Kidney epithelial cell (primary cell): ENCODE results near the gene SLC6A9. TPM values are rescaled to one million over a fixed set of nuclear protein-coding genes. Genes with fewer than 3 reads are reported as not detected.

Experiments used
- DNase-seq: peaks from one replicate; pipeline ENCODE4 v3.0.0-alpha.2; 2010; ENCODE audit warnings: low read depth
- H3K27me3 ChIP-seq: 2 replicates; pipeline ENCODE4 v1.6.0; 2011; ENCODE audit warnings: low read length; ENCODE audit not compliant: control insufficient read depth, insufficient read depth
- H3K36me3 ChIP-seq: 2 replicates; pipeline ENCODE4 v1.5.1; 2011; ENCODE audit warnings: low read length; ENCODE audit not compliant: control insufficient read depth, insufficient read depth
- H3K4me3 ChIP-seq: 2 replicates; pipeline ENCODE4 v1.5.1; 2011; ENCODE audit warnings: low read depth, mild to moderate bottlenecking, control low read depth, low read length
- total RNA-seq: library from RNA; depleted of rRNA; stranded (reverse); fragments of >200 nt; gene quantifications from 2 replicates; pipeline ENCODE4 v1.2.3, GENCODE V29; 2015
- TF ChIP-seq, protein P1 (sequence below): IDR thresholded peaks from 2 replicates; pipeline ENCODE4 v1.5.1; 2011; ENCODE audit warnings: mild to moderate bottlenecking, moderate library complexity, low read length, control low read depth, inconsistent platforms; ENCODE audit not compliant: insufficient read depth, poor library complexity, severe bottlenecking

Gene SLC6A9
- total RNA-seq, 1 donor from 2014 or later: 22.4 TPM

DNA sequence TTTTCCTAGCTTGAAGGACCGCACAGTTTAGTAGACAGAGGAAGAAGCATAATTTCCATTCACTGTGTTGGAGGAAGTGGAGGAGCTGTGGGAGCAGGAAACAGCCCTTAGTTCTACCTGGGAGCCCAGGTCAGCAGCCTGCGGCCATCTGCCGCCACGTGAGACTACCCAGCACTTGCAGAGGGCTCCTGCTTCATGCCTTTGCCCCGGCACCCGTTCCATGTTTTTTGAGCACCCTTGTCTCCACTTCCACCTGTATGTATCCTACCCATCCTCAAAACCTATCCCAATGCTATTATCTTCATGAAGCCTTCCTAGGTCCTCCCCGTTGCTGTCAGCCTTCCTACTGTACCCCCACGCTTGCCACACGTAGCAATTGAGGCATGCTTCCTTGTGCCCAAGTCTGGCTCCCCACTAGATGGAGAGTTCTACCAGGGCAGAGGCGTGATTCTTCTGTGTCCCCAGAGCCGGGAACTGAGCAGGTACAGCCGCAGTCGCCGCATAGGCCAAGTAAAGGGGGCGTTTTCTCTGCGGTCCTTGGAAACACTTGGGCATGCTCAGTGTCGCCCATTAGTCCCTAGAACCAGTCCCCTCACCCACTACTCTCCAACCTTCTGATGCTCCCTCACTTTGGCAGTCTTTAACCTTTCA lies 1.9 kb downstream of the SLC6A9 start:
- no peak for DNase-seq
- no peaks in the 10 kb centered on the region for H3K27me3 ChIP-seq
- H3K36me3 ChIP-seq: no peaks in the 10 kb centered on the region
- TF ChIP-seq, protein P1, sequence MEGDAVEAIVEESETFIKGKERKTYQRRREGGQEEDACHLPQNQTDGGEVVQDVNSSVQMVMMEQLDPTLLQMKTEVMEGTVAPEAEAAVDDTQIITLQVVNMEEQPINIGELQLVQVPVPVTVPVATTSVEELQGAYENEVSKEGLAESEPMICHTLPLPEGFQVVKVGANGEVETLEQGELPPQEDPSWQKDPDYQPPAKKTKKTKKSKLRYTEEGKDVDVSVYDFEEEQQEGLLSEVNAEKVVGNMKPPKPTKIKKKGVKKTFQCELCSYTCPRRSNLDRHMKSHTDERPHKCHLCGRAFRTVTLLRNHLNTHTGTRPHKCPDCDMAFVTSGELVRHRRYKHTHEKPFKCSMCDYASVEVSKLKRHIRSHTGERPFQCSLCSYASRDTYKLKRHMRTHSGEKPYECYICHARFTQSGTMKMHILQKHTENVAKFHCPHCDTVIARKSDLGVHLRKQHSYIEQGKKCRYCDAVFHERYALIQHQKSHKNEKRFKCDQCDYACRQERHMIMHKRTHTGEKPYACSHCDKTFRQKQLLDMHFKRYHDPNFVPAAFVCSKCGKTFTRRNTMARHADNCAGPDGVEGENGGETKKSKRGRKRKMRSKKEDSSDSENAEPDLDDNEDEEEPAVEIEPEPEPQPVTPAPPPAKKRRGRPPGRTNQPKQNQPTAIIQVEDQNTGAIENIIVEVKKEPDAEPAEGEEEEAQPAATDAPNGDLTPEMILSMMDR: no peak
- peak overlapping the region; percentile 70 for H3K4me3 ChIP-seq

DNA sequence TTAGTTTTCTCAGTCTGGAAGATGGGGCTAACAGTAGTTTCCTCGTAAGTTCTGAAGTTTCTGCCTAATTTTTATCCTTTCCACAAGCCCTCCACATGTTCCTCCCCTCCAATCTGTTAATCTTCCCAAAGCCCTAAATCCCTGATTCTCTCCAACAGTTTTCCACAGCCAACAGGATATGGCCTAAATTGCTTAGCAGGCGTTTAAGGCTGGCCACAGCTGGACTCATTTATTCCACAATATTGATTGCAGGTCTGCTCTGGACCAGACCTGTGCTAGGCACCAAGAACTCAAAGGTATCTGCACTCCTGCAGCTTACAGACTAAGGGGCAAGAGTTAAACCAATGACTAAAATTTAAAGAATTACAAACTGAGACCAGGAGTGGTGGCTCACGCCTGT lies 3.9 kb downstream of the SLC6A9 start:
- H3K27me3 ChIP-seq: no peaks in the 10 kb centered on the region
- no peaks in the 10 kb centered on the region for H3K36me3 ChIP-seq

DNA sequence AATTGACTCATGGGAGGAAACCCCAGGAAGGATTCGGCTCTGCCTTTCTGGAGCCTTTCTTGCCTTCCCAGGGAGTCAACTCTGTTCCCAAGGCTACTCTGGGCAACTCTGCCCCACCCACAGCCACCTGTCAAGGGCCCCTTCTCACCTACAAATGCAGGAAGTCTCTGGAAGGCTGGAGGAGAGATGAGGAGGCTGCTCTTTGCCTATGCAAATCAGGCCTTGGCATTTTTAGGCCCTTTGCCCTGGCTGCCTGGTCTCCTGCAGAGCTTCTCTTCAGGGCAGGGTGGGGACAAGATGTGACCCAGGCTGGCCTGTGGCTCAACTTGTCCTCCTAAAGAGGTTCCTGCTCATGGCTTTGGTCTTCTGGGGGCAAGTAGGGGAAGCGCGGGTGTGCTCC lies 5.4 kb downstream of the SLC6A9 start:
- TF ChIP-seq, protein P1: no peak
- no peaks in the 10 kb centered on the region for H3K27me3 ChIP-seq
- no peak overlapping the region for H3K4me3 ChIP-seq
- DNase-seq: no peak
- no peaks in the 10 kb centered on the region for H3K36me3 ChIP-seq

More for the DNA sequence above, 3.9 kb downstream of the SLC6A9 start:
- TF ChIP-seq, protein P1: no peak
- DNase-seq: no peak
- H3K4me3 ChIP-seq: no peak overlapping the region

DNA sequence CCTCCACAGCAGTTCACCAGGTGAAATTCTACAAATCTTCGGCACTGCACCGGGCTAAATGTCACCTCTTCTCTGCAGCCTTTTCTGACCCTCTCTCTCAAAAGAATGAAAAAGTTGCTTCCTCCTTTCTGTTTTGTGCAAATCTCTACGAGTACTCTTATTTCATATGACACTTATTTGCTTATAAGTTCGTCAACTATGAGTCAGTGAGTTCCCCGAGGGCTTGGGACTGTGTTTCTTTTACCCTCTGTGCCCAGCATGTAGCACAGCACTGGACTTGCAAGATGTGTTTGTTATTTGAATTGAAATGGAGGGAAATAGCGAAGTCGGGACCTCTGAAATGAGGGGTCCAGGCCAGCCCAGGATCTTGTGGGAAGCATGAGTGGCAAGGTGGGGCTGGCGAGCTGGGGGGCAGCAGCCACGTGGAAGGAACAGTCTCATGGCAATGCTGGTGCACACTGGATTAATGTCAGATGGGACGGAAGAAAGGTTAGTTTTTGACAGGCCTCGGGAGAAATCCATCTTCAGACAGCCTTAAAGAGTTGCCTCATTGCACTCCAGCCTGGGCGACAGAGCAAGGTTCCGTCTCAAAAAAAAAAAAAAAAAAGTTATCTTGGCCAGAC lies 6.2 kb downstream of the SLC6A9 start:
- TF ChIP-seq, protein P1: no peak
- no peaks in the 10 kb centered on the region for H3K36me3 ChIP-seq
- no peaks in the 10 kb centered on the region for H3K27me3 ChIP-seq
- DNase-seq: no peak
- no peak overlapping the region for H3K4me3 ChIP-seq

DNA sequence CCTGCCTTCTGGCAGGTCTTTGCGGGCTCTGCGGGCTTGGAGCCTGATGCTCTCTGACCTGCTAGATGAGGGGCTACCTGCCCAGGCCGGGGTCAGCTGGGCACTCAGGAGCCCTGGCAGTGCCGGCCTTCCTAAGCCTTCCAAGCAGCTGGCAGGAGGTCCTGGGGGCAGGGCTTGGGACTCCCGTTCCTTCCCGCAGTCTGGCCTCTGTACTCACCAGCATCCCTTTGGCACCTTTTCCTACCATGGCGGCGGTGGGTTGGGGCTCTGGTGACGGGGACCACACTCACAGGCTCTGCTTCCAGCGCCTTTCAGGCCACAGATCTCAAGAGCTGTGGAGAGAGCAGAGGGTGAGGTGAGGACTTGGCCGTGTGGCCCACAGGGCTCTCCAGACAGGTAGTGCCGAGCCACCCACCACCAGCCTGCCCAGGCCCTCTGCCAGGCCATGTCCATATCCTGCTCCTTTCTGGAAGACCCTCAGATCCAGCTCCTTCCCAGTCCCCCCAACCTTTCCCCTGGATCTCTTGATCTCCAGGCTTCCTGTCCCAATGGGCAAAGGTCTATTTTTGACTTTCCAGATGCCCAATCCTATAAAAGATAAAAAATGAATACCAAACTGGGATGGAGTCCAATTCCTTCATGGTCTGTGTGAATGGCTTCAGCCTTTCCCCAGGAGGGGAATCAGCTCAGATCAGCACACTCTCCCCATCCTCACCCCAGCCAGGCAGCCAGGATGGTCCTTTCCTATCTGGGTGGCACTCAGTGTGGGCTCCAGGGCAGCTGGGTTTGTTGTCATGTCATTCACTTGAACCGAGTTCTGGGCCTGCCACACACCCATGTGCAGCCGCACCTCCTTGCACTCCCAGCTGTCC lies 7.0 kb downstream of the SLC6A9 start:
- Histone ChIP-seq H3K27me3 (no peaks in the 10 kb centered on the region), H3K4me3 (no peak overlapping the region), H3K36me3 (no peaks in the 10 kb centered on the region)
- DNase-seq: no peak
- TF ChIP-seq, protein P1: no peak
